H1 (cell line): ENCODE results near the gene LRFN3.

Experiments used
- CTCF ChIP-seq, 3 experiments: IDR thresholded peaks; 1 replicate in 2 of 3; 2 replicates in 1 of 3; pipeline versions ENCODE4 v1.5.1 to v1.6.1; 2011; ENCODE audit warnings: low read length in 3 of 3, mild to moderate bottlenecking in 3 of 3, inconsistent platforms in 2 of 3, low read depth in 1 of 3, moderate library complexity in 1 of 3; ENCODE audit not compliant: insufficient read depth in 1 of 3; ENCODE audit errors: control extremely low read depth in 1 of 3
- FOSL1 ChIP-seq: IDR thresholded peaks from 2 replicates; pipeline ENCODE4 v1.6.1; 2011; ENCODE audit warnings: mild to moderate bottlenecking, low read depth, low read length, moderate library complexity; ENCODE audit not compliant: insufficient read depth
- KDM1A ChIP-seq: fragments of 200-600, 300-600 bp; sonication (generic); IDR thresholded peaks from 2 replicates; pipeline ENCODE4 v1.7.1; 2016; ENCODE audit warnings: mild to moderate bottlenecking, low read length, borderline replicate concordance
- POLR2A ChIP-seq, 2 experiments: IDR thresholded peaks; 1 replicate in 1 of 2; 2 replicates in 1 of 2; pipeline ENCODE4 v1.6.1; 2011; ENCODE audit warnings: low read depth in 2 of 2, low read length in 2 of 2, mild to moderate bottlenecking in 2 of 2; ENCODE audit errors: control extremely low read depth in 1 of 2
- TEAD4 ChIP-seq: IDR thresholded peaks from 2 replicates; pipeline ENCODE4 v1.6.1; 2012; ENCODE audit warnings: low read depth, low read length, inconsistent platforms, mixed read lengths

- no peak for TF ChIP-seq TEAD4
- no peak for TF ChIP-seq KDM1A
- no peak for TF ChIP-seq CTCF (IDR thresholded peaks at IDR 0.05; ENCODE audit: control extremely low read depth in 1 of 3, insufficient read depth in 1 of 3, low read depth in 1 of 3, low read length in 3 of 3)
- TF ChIP-seq POLR2A (IDR thresholded peaks at IDR 0.05; ENCODE audit: control extremely low read depth in 1 of 2, low read depth in 2 of 2, low read length in 2 of 2) = no peak
- TF ChIP-seq FOSL1 = no peak
These were observed 20.7 kb upstream of the LRFN3 start for GRCh38 chr19:35915443-35915842.
